HG03520 (cell line): Measurements from ENCODE around the gene SLC22A7.

Experiments
- ATAC-seq: cut with Tn5 transposase; IDR thresholded peaks from one replicate; pipeline ENCODE4 v1.9.1; 2021; ENCODE audit warnings: mild to moderate bottlenecking, moderate library complexity; ENCODE audit not compliant: unreplicated experiment

SLC22A7 gene

GRCh38 chr6:43264599-43265145 lies 33.4 kb upstream of the SLC22A7 start:
- no peak for ATAC-seq

GRCh38 chr6:43265564-43265963 lies 32.5 kb upstream of the SLC22A7 start:
- ATAC-seq: no peak

- no peak for ATAC-seq
Observed at GRCh38 chr6:43267619-43268354, 30.3 kb upstream of the SLC22A7 start.

- no peak for ATAC-seq
Observed at GRCh38 chr6:43268355-43268700, 29.7 kb upstream of the SLC22A7 start.

- no peak for ATAC-seq
Observed at GRCh38 chr6:43268782-43269272, 29.2 kb upstream of the SLC22A7 start.

- no peak for ATAC-seq
Observed at GRCh38 chr6:43269273-43270007, 28.6 kb upstream of the SLC22A7 start.

- ATAC-seq: no peak
Observed at GRCh38 chr6:43271103-43271815, 26.8 kb upstream of the SLC22A7 start.

GRCh38 chr6:43271944-43272343 lies 26.1 kb upstream of the SLC22A7 start:
- no peak for ATAC-seq

- no peak for ATAC-seq
Observed at GRCh38 chr6:43273707-43274106, 24.4 kb upstream of the SLC22A7 start.

GRCh38 chr6:43274127-43274915 lies 23.7 kb upstream of the SLC22A7 start:
- no peak for ATAC-seq

GRCh38 chr6:43274916-43275597 lies 23.0 kb upstream of the SLC22A7 start:
- no peak for ATAC-seq

GRCh38 chr6:43275801-43276576 lies 22.1 kb upstream of the SLC22A7 start:
- no peak for ATAC-seq

- ATAC-seq: no peak
Observed at GRCh38 chr6:43276577-43277305, 21.3 kb upstream of the SLC22A7 start.

GRCh38 chr6:43277306-43277642 lies 20.8 kb upstream of the SLC22A7 start:
- ATAC-seq: no peak

GRCh38 chr6:43277643-43278523 lies 20.2 kb upstream of the SLC22A7 start:
- ATAC-seq: no peak

GRCh38 chr6:43278524-43279078 lies 19.5 kb upstream of the SLC22A7 start:
- ATAC-seq: no peak

- ATAC-seq: no peak
Observed at GRCh38 chr6:43280234-43280633, 17.8 kb upstream of the SLC22A7 start.
